GM12878 (cell line): ENCODE data around the gene RNF40. TPM values are rescaled to one million over a fixed set of nuclear protein-coding genes. Genes with fewer than 3 reads are reported as not detected.

ENCODE experiments used
- ATAC-seq: fragments of 200-7000 bp; cut with Tn5 transposase; 3 replicates; pipeline ENCODE4 v1.9.1; 2020; ENCODE audit warnings: mild to moderate bottlenecking, moderate library complexity
- BruUV-seq: library from RNA; stranded (reverse); fragments of 400-500 nt; replicated peaks from 2 replicates; lab custom pipeline; 2021; lab: Mats Ljungman, UMichigan
- CTCF ChIA-PET: fragments of 300-600 bp; sonication (Branson Sonifier 250); formaldehyde crosslinking; extraction: SDS; loops from one replicate; lab custom pipeline; 2021; ENCODE audit warnings: inconsistent platforms; lab: Yijun Ruan, JAX
- POLR2A ChIA-PET: fragments of 350-600 bp; formaldehyde crosslinking; extraction: SDS; loops from one replicate; lab custom pipeline; 2021; ENCODE audit warnings: inconsistent platforms; lab: Charles Lee
- RAD21 ChIA-PET: fragments of 300-600 bp; sonication (Branson Sonifier 250); formaldehyde crosslinking; loops from one replicate; lab custom pipeline; 2023; ENCODE audit warnings: antibody characterized with exemption; ENCODE audit not compliant: unreplicated experiment; lab: Charles Lee
- SMC1A ChIA-PET: fragments of 300-600 bp; sonication (Branson Sonifier 250); formaldehyde crosslinking; loops from one replicate; lab custom pipeline; 2023; ENCODE audit not compliant: unreplicated experiment, uncharacterized antibody; lab: Charles Lee
- DNase-seq: peaks from one replicate; pipeline ENCODE4 v3.0.0-alpha.2; 2011; ENCODE audit warnings: low read depth, low spot score
- FAIRE-seq: peaks from 3 replicates; lab custom pipeline; 2011; peaks lifted over from hg19 to GRCh38; lab: Jason Lieb, UNC
- H2AFZ ChIP-seq: 2 replicates; pipeline ENCODE4 v1.6.0; 2011; ENCODE audit warnings: low read depth, low read length, control low read depth; ENCODE audit not compliant: control insufficient read depth
- H3K27ac ChIP-seq: 2 replicates; pipeline ENCODE4 v1.5.1; 2011; ENCODE audit warnings: control low read depth; ENCODE audit not compliant: control insufficient read depth, insufficient read depth
- H3K27me3 ChIP-seq, 2 experiments: replicated peaks in 1 of 2; 2 replicates each; pipeline versions ENCODE4 v1.6.0 to v1.6.1; 2011; ENCODE audit warnings: low read length in 1 of 2; ENCODE audit not compliant: control insufficient read depth in 2 of 2, insufficient read depth in 2 of 2
- H3K36me3 ChIP-seq, 2 experiments: 2 replicates each; pipeline ENCODE4 v1.5.1; 2011; ENCODE audit warnings: low read length in 1 of 2; ENCODE audit not compliant: control insufficient read depth in 2 of 2, insufficient read depth in 2 of 2
- H3K4me1 ChIP-seq: 2 replicates; pipeline ENCODE4 v1.6.1; 2011; ENCODE audit warnings: mild to moderate bottlenecking, low read length, moderate library complexity, mixed read lengths; ENCODE audit not compliant: control insufficient read depth, insufficient read depth
- H3K4me2 ChIP-seq: 2 replicates; pipeline ENCODE4 v1.6.0; 2011; ENCODE audit warnings: control low read depth; ENCODE audit not compliant: control insufficient read depth, insufficient read depth
- H3K4me3 ChIP-seq: fragments of 200-600 bp; sonication (generic); 2 replicates; pipeline ENCODE4 v1.5.1; 2016
- H3K79me2 ChIP-seq: 2 replicates; pipeline ENCODE4 v1.6.0; 2011; ENCODE audit warnings: low read length; ENCODE audit not compliant: control insufficient read depth, insufficient read depth
- H3K9ac ChIP-seq: 2 replicates; pipeline ENCODE4 v1.8.0; 2011; ENCODE audit warnings: low read length, control low read depth, mixed read lengths; ENCODE audit not compliant: control insufficient read depth, insufficient read depth
- H3K9me3 ChIP-seq: replicated peaks from 3 replicates; pipeline ENCODE4 v1.5.1; 2011; ENCODE audit warnings: mild to moderate bottlenecking, low read length; ENCODE audit not compliant: control insufficient read depth, insufficient read depth
- H4K20me1 ChIP-seq: 2 replicates; pipeline ENCODE4 v1.6.0; 2011; ENCODE audit not compliant: control insufficient read depth, insufficient read depth
- BMI1 ChIP-seq: fragments of 450-650 bp; IDR thresholded peaks from 2 replicates; pipeline ENCODE4 v1.6.1; 2016; ENCODE audit warnings: mild to moderate bottlenecking, moderate library complexity, borderline replicate concordance
- FOS ChIP-seq: IDR thresholded peaks from 3 replicates; pipeline ENCODE4 v1.6.1; 2011; ENCODE audit warnings: borderline replicate concordance; ENCODE audit not compliant: insufficient read length; ENCODE audit errors: extremely low read depth
- TCF3 ChIP-seq: IDR thresholded peaks from 2 replicates; pipeline ENCODE4 v1.6.1; 2012; ENCODE audit warnings: low read depth, mild to moderate bottlenecking, low read length, borderline replicate concordance; ENCODE audit not compliant: insufficient read depth
- WGBS: methylation state at CpG from one replicate; pipeline ENCODE4 v1.1.6; 2016; ENCODE audit warnings: low lambda C conversion rate; ENCODE audit not compliant: insufficient replicate concordance, insufficient coverage; ENCODE audit errors: missing lambda C conversion rate; 5-methylcytosine and 5-hydroxymethylcytosine counted together
- in situ Hi-C: fragments of 300-500 bp; cut with MboI; formaldehyde crosslinking; loops from 9 replicates; pipeline ENCODE4 v1.14.3; 2018; ENCODE audit warnings: mixed read lengths
- intact Hi-C: fragments of 100-400 bp; cut with micrococcal nuclease; formaldehyde crosslinking; loops from one replicate; pipeline ENCODE4 v1.14.2; 2022; ENCODE audit not compliant: unreplicated experiment
- polyA plus RNA-seq, 11 experiments: library from polyadenylated mRNA; depleted of rRNA in 4 of 11; unstranded in 6 of 11; stranded (reverse) in 5 of 11; fragments of >200 nt; fragmentation: Nextera tagmentation in 4 of 11; fragmentation: Illumina TruSeq in 1 of 11; extraction: Ambion mirVana in 4 of 11; extraction: Trizol in 1 of 11; gene quantifications; 1 replicate in 1 of 11; 2 replicates in 10 of 11; pipeline versions ENCODE4 v1.2.1 to v1.2.3, GENCODE V29; 2011 to 2016; ENCODE audit warnings: inconsistent platforms in 2 of 11, missing spikeins in 2 of 11, low read depth in 1 of 11
- total RNA-seq, 4 experiments: library from RNA; depleted of rRNA in 3 of 4; stranded (reverse); fragments of >200 nt in 3 of 4; fragmentation: Illumina TruSeq in 1 of 4; extraction: Trizol in 1 of 4; gene quantifications; 2 replicates each; pipeline versions ENCODE4 v1.2.1 to v1.2.3, GENCODE V29; 2013 to 2021
- TF ChIP-seq, protein P1 (sequence below): IDR thresholded peaks from 2 replicates; pipeline ENCODE4 v1.6.1; 2012; ENCODE audit warnings: mild to moderate bottlenecking, low read depth, low read length
- TF ChIP-seq, protein P2 (sequence below), 3 experiments: IDR thresholded peaks in 2 of 3; conservative IDR thresholded peaks in 1 of 3; 2 replicates each; pipeline ENCODE4 v1.5.1; 2011; ENCODE audit warnings: low read depth in 3 of 3, low read length in 3 of 3, mild to moderate bottlenecking in 3 of 3, control low read depth in 2 of 3, moderate library complexity in 2 of 3, inconsistent platforms in 1 of 3, mixed read lengths in 1 of 3; ENCODE audit not compliant: control insufficient read depth in 2 of 3, insufficient read depth in 1 of 3; ENCODE audit errors: extremely low read depth in 1 of 3

RNF40 gene
- total and polyA plus RNA-seq, 10 of the 15 experiments (the other 5 are each of a cell fraction or from before 2014, with no cell fraction given), result 3.7 to 97.6 (median 58.4) TPM

DNA sequence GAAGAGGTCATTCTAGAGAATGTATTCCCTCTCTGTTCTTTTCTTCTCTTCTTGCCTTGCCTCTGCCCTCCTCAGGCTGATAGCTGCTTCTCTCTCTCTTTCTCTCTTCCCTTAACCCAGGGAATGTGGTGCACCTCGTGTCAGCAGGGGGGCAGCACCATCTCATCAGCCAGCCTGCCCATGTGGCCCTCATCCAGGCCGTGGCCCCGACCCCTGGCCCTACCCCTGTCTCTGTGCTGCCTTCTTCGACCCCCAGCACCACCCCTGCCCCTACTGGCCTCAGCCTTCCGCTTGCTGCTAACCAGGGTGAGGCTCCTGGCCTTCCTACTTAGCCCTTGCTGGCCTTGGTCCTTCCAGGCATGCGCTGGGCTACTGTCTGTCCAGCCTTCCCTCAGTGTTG, 39.7 kb upstream of the RNF40 start:
- RAD21 ChIA-PET, result interaction anchor here (0.5 to 0.6 kb wide), 2 partner anchors 104 to 697 kb away, joined by 3 to 5 read pairs; no protein-coding TSS in a partner anchor
- no TSS peak for BruUV-seq
- peak; percentile 43; the same call in 2 of the 3 replicates for ATAC-seq

GRCh38 chr16:30722916-30723315, 39.2 kb upstream of the RNF40 start:
- Histone ChIP-seq H2AFZ (no peak overlapping the region), H3K27me3 (no peaks in the 10 kb centered on the region), H3K9me3 (no peaks in the 10 kb centered on the region), H3K79me2 (no peaks in the 10 kb centered on the region), H3K36me3 (peaks cover 42 to 46% of the 10 kb centered on the region in 2 experiments), H3K4me3 (no peak overlapping the region), H4K20me1 (no peaks in the 10 kb centered on the region), H3K27ac (no peak overlapping the region), H3K4me2 (no peak overlapping the region), H3K4me1 (no peaks in the 10 kb centered on the region), H3K9ac (no peak overlapping the region)
- in situ Hi-C loops, result no loop called here
- ATAC-seq (no peak), FAIRE-seq (no peak), DNase-seq (no peak)
- intact Hi-C loops, result no loop called here
- RAD21 ChIA-PET, result interaction anchor here (0.6 kb wide), 1 partner anchor 696 kb away, joined by 3 read pairs; no protein-coding TSS in a partner anchor
- WGBS, result 87% methylated on average over 10 of the region's 10 CpGs
- SMC1A ChIA-PET, result no interaction called here
- CTCF ChIA-PET, result interaction anchor here (1.1 kb wide), 2 partner anchors 12 to 180 kb away, joined by 3 read pairs; no protein-coding TSS in a partner anchor
- no TSS peak for BruUV-seq
- POLR2A ChIA-PET, result no interaction called here
- TF ChIP-seq TCF3, result no peak
- no peak for TF ChIP-seq BMI1
- TF ChIP-seq, protein P1, sequence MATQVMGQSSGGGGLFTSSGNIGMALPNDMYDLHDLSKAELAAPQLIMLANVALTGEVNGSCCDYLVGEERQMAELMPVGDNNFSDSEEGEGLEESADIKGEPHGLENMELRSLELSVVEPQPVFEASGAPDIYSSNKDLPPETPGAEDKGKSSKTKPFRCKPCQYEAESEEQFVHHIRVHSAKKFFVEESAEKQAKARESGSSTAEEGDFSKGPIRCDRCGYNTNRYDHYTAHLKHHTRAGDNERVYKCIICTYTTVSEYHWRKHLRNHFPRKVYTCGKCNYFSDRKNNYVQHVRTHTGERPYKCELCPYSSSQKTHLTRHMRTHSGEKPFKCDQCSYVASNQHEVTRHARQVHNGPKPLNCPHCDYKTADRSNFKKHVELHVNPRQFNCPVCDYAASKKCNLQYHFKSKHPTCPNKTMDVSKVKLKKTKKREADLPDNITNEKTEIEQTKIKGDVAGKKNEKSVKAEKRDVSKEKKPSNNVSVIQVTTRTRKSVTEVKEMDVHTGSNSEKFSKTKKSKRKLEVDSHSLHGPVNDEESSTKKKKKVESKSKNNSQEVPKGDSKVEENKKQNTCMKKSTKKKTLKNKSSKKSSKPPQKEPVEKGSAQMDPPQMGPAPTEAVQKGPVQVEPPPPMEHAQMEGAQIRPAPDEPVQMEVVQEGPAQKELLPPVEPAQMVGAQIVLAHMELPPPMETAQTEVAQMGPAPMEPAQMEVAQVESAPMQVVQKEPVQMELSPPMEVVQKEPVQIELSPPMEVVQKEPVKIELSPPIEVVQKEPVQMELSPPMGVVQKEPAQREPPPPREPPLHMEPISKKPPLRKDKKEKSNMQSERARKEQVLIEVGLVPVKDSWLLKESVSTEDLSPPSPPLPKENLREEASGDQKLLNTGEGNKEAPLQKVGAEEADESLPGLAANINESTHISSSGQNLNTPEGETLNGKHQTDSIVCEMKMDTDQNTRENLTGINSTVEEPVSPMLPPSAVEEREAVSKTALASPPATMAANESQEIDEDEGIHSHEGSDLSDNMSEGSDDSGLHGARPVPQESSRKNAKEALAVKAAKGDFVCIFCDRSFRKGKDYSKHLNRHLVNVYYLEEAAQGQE, result no peak

More for the DNA sequence above, 39.7 kb upstream of the RNF40 start:
- Histone ChIP-seq H3K79me2 (no peaks in the 10 kb centered on the region; the same call in 1 of the 2 replicates), H3K36me3 (peaks cover 42 to 48% of the 10 kb centered on the region in 2 experiments), H3K4me1 (no peaks in the 10 kb centered on the region), H4K20me1 (no peaks in the 10 kb centered on the region), H3K4me2 (no peak overlapping the region), H3K27ac (no peak overlapping the region), H3K9me3 (no peaks in the 10 kb centered on the region), H3K27me3 (no peaks in the 10 kb centered on the region), H3K9ac (no peak overlapping the region), H2AFZ (no peak overlapping the region), H3K4me3 (no peak overlapping the region)
- 85% methylated on average over 5 of the region's 6 CpGs for WGBS
- in situ Hi-C loops, result no loop called here
- intact Hi-C loops, result no loop called here
- DNase-seq (no peak), FAIRE-seq (no peak)
- ChIA-PET CTCF (interaction anchor here (1.1 to 1.2 kb wide), 2 partner anchors 9 to 12 kb away, joined by 3 to 6 read pairs; no protein-coding TSS in a partner anchor), SMC1A (no interaction called here), POLR2A (no interaction called here)
- no peak for TF ChIP-seq FOS
- TF ChIP-seq, protein P2, sequence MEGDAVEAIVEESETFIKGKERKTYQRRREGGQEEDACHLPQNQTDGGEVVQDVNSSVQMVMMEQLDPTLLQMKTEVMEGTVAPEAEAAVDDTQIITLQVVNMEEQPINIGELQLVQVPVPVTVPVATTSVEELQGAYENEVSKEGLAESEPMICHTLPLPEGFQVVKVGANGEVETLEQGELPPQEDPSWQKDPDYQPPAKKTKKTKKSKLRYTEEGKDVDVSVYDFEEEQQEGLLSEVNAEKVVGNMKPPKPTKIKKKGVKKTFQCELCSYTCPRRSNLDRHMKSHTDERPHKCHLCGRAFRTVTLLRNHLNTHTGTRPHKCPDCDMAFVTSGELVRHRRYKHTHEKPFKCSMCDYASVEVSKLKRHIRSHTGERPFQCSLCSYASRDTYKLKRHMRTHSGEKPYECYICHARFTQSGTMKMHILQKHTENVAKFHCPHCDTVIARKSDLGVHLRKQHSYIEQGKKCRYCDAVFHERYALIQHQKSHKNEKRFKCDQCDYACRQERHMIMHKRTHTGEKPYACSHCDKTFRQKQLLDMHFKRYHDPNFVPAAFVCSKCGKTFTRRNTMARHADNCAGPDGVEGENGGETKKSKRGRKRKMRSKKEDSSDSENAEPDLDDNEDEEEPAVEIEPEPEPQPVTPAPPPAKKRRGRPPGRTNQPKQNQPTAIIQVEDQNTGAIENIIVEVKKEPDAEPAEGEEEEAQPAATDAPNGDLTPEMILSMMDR (IDR thresholded peaks at IDR 0.05 in 2 of 3, conservative IDR thresholded peaks at IDR 0.05 in 1 of 3; ENCODE audit: control insufficient read depth in 2 of 3, extremely low read depth in 1 of 3, insufficient read depth in 1 of 3, low read depth in 3 of 3, low read length in 3 of 3), result peak in 1 of 3 experiments; percentile 30; a peak in 1 of 6 replicates
